SK-N-SH (cell line): Measurements from ENCODE around the gene WDR17. TPM values are rescaled to one million over a fixed set of nuclear protein-coding genes. Genes with fewer than 3 reads are reported as not detected.

Experiments
- CTCF ChIA-PET: fragments of 300-600, 350-600 bp; formaldehyde crosslinking; extraction: SDS; loops from one replicate; lab custom pipeline; 2021; lab: Yijun Ruan, JAX
- POLR2A ChIA-PET: fragments of 350-600 bp; sonication (Branson Sonifier 250); formaldehyde crosslinking; extraction: SDS; loops from one replicate; lab custom pipeline; 2020; ENCODE audit warnings: antibody characterized with exemption, inconsistent platforms; lab: Yijun Ruan, JAX
- DNase-seq: peaks from one replicate; pipeline ENCODE4 v3.0.0; 2012
- H2AFZ ChIP-seq: fragments of 200-600 bp; sonication (generic); 2 replicates; pipeline ENCODE4 v1.8.1; 2016; ENCODE audit warnings: antibody characterized with exemption, mild to moderate bottlenecking, low read depth
- H3F3A ChIP-seq: fragments of 200-600 bp; sonication (generic); replicated peaks from 2 replicates; pipeline ENCODE3; 2016; ENCODE audit warnings: antibody characterized with exemption, mild to moderate bottlenecking; ENCODE audit not compliant: insufficient read depth
- H3K27ac ChIP-seq, 2 experiments: fragments of 200-500 bp in 1 of 2; fragments of 200-600 bp in 1 of 2; sonication (Bioruptor generic) in 1 of 2; sonication (generic), shearing (Covaris generic) in 1 of 2; 2 replicates each; pipeline versions ENCODE4 v1.5.1 to v1.6.1; 2014 to 2016; ENCODE audit warnings: low read depth in 2 of 2, inconsistent platforms in 1 of 2, low read length in 1 of 2, mild to moderate bottlenecking in 1 of 2, mixed read lengths in 1 of 2
- H3K27me3 ChIP-seq: fragments of 200-600 bp; sonication (generic), shearing (Covaris generic); 2 replicates; pipeline ENCODE4 v1.6.1; 2016; ENCODE audit warnings: mixed run types; ENCODE audit not compliant: insufficient read depth
- H3K36me3 ChIP-seq, 2 experiments: fragments of 200-500 bp in 1 of 2; fragments of 200-600 bp in 1 of 2; sonication (Bioruptor generic) in 1 of 2; sonication (generic) in 1 of 2; replicated peaks in 1 of 2; 2 replicates each; pipeline versions ENCODE3 to v1.5.1; 2014 to 2016; ENCODE audit warnings: low read length in 1 of 2, mild to moderate bottlenecking in 1 of 2; ENCODE audit not compliant: insufficient read depth in 2 of 2, control insufficient read depth in 1 of 2
- H3K4me1 ChIP-seq, 2 experiments: fragments of 200-500 bp in 1 of 2; fragments of 200-600 bp in 1 of 2; sonication (Bioruptor generic) in 1 of 2; sonication (generic), shearing (Covaris generic) in 1 of 2; 2 replicates each; pipeline versions ENCODE4 v1.5.1 to v1.6.1; 2014 to 2016; ENCODE audit warnings: low read depth in 1 of 2, low read length in 1 of 2, mixed run types in 1 of 2; ENCODE audit not compliant: insufficient read depth in 2 of 2, control insufficient read depth in 1 of 2
- H3K4me2 ChIP-seq: fragments of 200-600 bp; sonication (generic), shearing (Covaris generic); 2 replicates; pipeline ENCODE4 v1.6.1; 2017; ENCODE audit warnings: mixed run types
- H3K4me3 ChIP-seq, 2 experiments: fragments of 200-500 bp in 1 of 2; fragments of 200-600 bp in 1 of 2; sonication (Bioruptor generic) in 1 of 2; sonication (generic), shearing (Covaris generic) in 1 of 2; 2 replicates each; pipeline versions ENCODE4 v1.5.1 to v1.8.1; 2014 to 2016; ENCODE audit warnings: low read depth in 2 of 2, inconsistent platforms in 1 of 2, low read length in 1 of 2, mild to moderate bottlenecking in 1 of 2, mixed read lengths in 1 of 2, moderate library complexity in 1 of 2
- H3K79me2 ChIP-seq: fragments of 200-600 bp; sonication (generic); 2 replicates; pipeline ENCODE4 v1.8.1; 2017; ENCODE audit warnings: mild to moderate bottlenecking; ENCODE audit not compliant: insufficient read depth
- H3K9ac ChIP-seq: fragments of 200-600 bp; sonication (generic); 2 replicates; pipeline ENCODE4 v1.6.1; 2017; ENCODE audit warnings: mixed run types
- H3K9me2 ChIP-seq: fragments of 200-600 bp; sonication (generic); 2 replicates; pipeline ENCODE4 v1.6.1; 2017; ENCODE audit warnings: mixed run types
- H3K9me3 ChIP-seq: fragments of 200-600 bp; sonication (generic); 2 replicates; pipeline ENCODE4 v1.6.1; 2017; ENCODE audit warnings: mixed run types, mild to moderate bottlenecking, moderate library complexity
- H4K20me1 ChIP-seq: fragments of 200-600 bp; sonication (generic); 2 replicates; pipeline ENCODE4 v1.6.1; 2017; ENCODE audit warnings: mild to moderate bottlenecking, mixed run types; ENCODE audit not compliant: insufficient read depth
- EP300 ChIP-seq, 2 experiments: IDR thresholded peaks; 2 replicates each; pipeline versions ENCODE4 v1.4.0 to v1.6.1; 2012; ENCODE audit warnings: borderline replicate concordance in 1 of 2, low read depth in 1 of 2, low read length in 1 of 2
- EZH2phosphoT487 ChIP-seq: fragments of 200-600 bp; sonication (generic); IDR thresholded peaks from 2 replicates; pipeline ENCODE4 v1.6.1; 2017; ENCODE audit warnings: low read depth, mixed run types, mild to moderate bottlenecking, antibody characterized with exemption, moderate library complexity, borderline replicate concordance
- FOSL2 ChIP-seq: IDR thresholded peaks from 2 replicates; pipeline ENCODE4 v1.4.0; 2012; ENCODE audit warnings: low read depth, mild to moderate bottlenecking, moderate library complexity, borderline replicate concordance
- GABPA ChIP-seq: IDR thresholded peaks from 2 replicates; pipeline ENCODE4 v1.4.0; 2012; ENCODE audit warnings: low read depth, mild to moderate bottlenecking
- JUND ChIP-seq: IDR thresholded peaks from 2 replicates; pipeline ENCODE4 v1.4.0; 2012
- MXI1 ChIP-seq: IDR thresholded peaks from 2 replicates; pipeline ENCODE4 v1.6.1; 2012; ENCODE audit warnings: mild to moderate bottlenecking, low read depth, low read length, improper control_type of control experiment
- PBX3 ChIP-seq: IDR thresholded peaks from 2 replicates; pipeline ENCODE4; 2012
- RAD21 ChIP-seq: IDR thresholded peaks from 2 replicates; pipeline ENCODE4 v1.6.1; 2012; ENCODE audit warnings: mild to moderate bottlenecking, low read length
- RCOR1 ChIP-seq: fragments of 150-350 bp; IDR thresholded peaks from 2 replicates; pipeline ENCODE4 v1.6.1; 2017; ENCODE audit warnings: antibody characterized with exemption, low read length
- RFX5 ChIP-seq: IDR thresholded peaks from 2 replicates; pipeline ENCODE4 v1.6.1; 2012; ENCODE audit warnings: mild to moderate bottlenecking, improper control_type of control experiment, low read length
- SIN3A ChIP-seq: IDR thresholded peaks from 2 replicates; pipeline ENCODE4 v1.6.1; 2012; ENCODE audit warnings: low read depth, mild to moderate bottlenecking, low read length, moderate library complexity, borderline replicate concordance
- SMC3 ChIP-seq: IDR thresholded peaks from 2 replicates; pipeline ENCODE4 v1.6.1; 2012; ENCODE audit warnings: low read depth, low read length, improper control_type of control experiment
- YY1 ChIP-seq: IDR thresholded peaks from 2 replicates; pipeline ENCODE4 v1.4.0; 2012; ENCODE audit warnings: low read depth, mild to moderate bottlenecking
- polyA plus RNA-seq, 3 experiments: library from polyadenylated mRNA; depleted of rRNA; stranded (reverse); fragments of >200 nt; gene quantifications; 2 replicates each; pipeline ENCODE4 v1.2.3, GENCODE V29; 2012
- TF ChIP-seq, protein P1 (sequence below): fragments of 150-350 bp; IDR thresholded peaks from 2 replicates; pipeline ENCODE4 v1.6.1; 2017; ENCODE audit warnings: antibody characterized with exemption, low read length, low read depth, borderline replicate concordance
- TF ChIP-seq, protein P2 (sequence below): IDR thresholded peaks from 2 replicates; pipeline ENCODE4 v1.4.0; 2012; ENCODE audit warnings: low read depth
- TF ChIP-seq, protein P3 (sequence below): IDR thresholded peaks from 2 replicates; pipeline ENCODE4 v1.6.1; 2012; ENCODE audit warnings: mild to moderate bottlenecking, low read depth, low read length, moderate library complexity

WDR17 gene
- polyA plus RNA-seq, 1 of the 3 experiments (the other 2 are of a cell fraction), result 0.72 TPM

- CTCF ChIA-PET, result interaction anchor here (0.6 kb wide), 1 partner anchor 194 kb away, joined by 3 read pairs; no protein-coding TSS in a partner anchor
- Histone ChIP-seq H3K4me1 (peaks cover 0 to 5% of the 10 kb centered on the region in 2 experiments; a peak in 1 of 4 replicates), H4K20me1 (no peaks in the 10 kb centered on the region), H3F3A (no peaks in the 10 kb centered on the region), H3K4me3 (no peak overlapping the region), H3K9me3 (no peaks in the 10 kb centered on the region), H3K4me2 (no peak overlapping the region), H2AFZ (no peak overlapping the region), H3K9ac (no peak overlapping the region), H3K9me2 (no peaks in the 10 kb centered on the region), H3K27me3 (no peaks in the 10 kb centered on the region), H3K27ac (no peak overlapping the region), H3K36me3 (no peaks in the 10 kb centered on the region), H3K79me2 (no peaks in the 10 kb centered on the region)
- no peak for DNase-seq
- TF ChIP-seq, protein P1, sequence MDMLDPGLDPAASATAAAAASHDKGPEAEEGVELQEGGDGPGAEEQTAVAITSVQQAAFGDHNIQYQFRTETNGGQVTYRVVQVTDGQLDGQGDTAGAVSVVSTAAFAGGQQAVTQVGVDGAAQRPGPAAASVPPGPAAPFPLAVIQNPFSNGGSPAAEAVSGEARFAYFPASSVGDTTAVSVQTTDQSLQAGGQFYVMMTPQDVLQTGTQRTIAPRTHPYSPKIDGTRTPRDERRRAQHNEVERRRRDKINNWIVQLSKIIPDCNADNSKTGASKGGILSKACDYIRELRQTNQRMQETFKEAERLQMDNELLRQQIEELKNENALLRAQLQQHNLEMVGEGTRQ, result no peak
- TF ChIP-seq SIN3A (no peak), PBX3 (no peak), EZH2phosphoT487 (no peak), GABPA (no peak), FOSL2 (no peak), RFX5 (no peak), RAD21 (no peak), MXI1 (no peak), SMC3 (no peak), JUND (no peak), EP300 (IDR thresholded peaks at IDR 0.05; ENCODE audit: borderline replicate concordance in 1 of 2, low read depth in 1 of 2, low read length in 1 of 2) (no peak), RCOR1 (no peak), YY1 (no peak)
- TF ChIP-seq, protein P2, sequence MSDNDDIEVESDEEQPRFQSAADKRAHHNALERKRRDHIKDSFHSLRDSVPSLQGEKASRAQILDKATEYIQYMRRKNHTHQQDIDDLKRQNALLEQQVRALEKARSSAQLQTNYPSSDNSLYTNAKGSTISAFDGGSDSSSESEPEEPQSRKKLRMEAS, result no peak
- TF ChIP-seq, protein P3, sequence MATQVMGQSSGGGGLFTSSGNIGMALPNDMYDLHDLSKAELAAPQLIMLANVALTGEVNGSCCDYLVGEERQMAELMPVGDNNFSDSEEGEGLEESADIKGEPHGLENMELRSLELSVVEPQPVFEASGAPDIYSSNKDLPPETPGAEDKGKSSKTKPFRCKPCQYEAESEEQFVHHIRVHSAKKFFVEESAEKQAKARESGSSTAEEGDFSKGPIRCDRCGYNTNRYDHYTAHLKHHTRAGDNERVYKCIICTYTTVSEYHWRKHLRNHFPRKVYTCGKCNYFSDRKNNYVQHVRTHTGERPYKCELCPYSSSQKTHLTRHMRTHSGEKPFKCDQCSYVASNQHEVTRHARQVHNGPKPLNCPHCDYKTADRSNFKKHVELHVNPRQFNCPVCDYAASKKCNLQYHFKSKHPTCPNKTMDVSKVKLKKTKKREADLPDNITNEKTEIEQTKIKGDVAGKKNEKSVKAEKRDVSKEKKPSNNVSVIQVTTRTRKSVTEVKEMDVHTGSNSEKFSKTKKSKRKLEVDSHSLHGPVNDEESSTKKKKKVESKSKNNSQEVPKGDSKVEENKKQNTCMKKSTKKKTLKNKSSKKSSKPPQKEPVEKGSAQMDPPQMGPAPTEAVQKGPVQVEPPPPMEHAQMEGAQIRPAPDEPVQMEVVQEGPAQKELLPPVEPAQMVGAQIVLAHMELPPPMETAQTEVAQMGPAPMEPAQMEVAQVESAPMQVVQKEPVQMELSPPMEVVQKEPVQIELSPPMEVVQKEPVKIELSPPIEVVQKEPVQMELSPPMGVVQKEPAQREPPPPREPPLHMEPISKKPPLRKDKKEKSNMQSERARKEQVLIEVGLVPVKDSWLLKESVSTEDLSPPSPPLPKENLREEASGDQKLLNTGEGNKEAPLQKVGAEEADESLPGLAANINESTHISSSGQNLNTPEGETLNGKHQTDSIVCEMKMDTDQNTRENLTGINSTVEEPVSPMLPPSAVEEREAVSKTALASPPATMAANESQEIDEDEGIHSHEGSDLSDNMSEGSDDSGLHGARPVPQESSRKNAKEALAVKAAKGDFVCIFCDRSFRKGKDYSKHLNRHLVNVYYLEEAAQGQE, result no peak
- POLR2A ChIA-PET, result no interaction called here
Measured at GRCh38 chr4:176042195-176042594, 23.4 kb upstream of the WDR17 start.
